WTC11 (cell line): ENCODE data around the gene ETS1. TPM values are rescaled to one million over a fixed set of nuclear protein-coding genes. Genes with fewer than 3 reads are reported as not detected.

Experiments used
- ATAC-seq: fragments of 200-7000 bp; cut with Tn5 transposase; 2 replicates; pipeline ENCODE4 v1.10.0; 2021; ENCODE audit warnings: mild to moderate bottlenecking, moderate library complexity
- CTCF ChIA-PET: fragments of 300-600 bp; sonication (Branson Sonifier 250); formaldehyde crosslinking; loops from one replicate; lab custom pipeline; 2021; ENCODE audit warnings: antibody characterized with exemption; lab: Charles Lee
- POLR2A ChIA-PET: fragments of 350-600 bp; sonication (Branson Sonifier 250); formaldehyde crosslinking; loops from one replicate; lab custom pipeline; 2021; ENCODE audit warnings: antibody characterized with exemption; lab: Charles Lee
- DNase-seq: peaks from one replicate; pipeline ENCODE4 v3.0.0; 2021; ENCODE audit warnings: low spot score
- H3K27ac Mint-ChIP-seq: 2 replicates; pipeline ENCODE4 v1.8.0; 2021; ENCODE audit warnings: mixed read lengths
- H3K27me3 Mint-ChIP-seq: 2 replicates; pipeline ENCODE4 v1.8.0; 2021; ENCODE audit warnings: low read depth, mild to moderate bottlenecking, moderate library complexity, mixed read lengths
- H3K36me3 Mint-ChIP-seq: 2 replicates; pipeline ENCODE4 v1.8.0; 2021; ENCODE audit warnings: mixed read lengths
- H3K4me1 Mint-ChIP-seq: 2 replicates; pipeline ENCODE4 v1.8.0; 2022; ENCODE audit warnings: mixed read lengths
- H3K4me3 Mint-ChIP-seq: 2 replicates; pipeline ENCODE4 v1.8.0; 2021; ENCODE audit warnings: mild to moderate bottlenecking, moderate library complexity, mixed read lengths
- H3K9me3 Mint-ChIP-seq: 2 replicates; pipeline ENCODE4 v1.8.0; 2021; ENCODE audit warnings: mixed read lengths
- E2F4 ChIP-seq: sonication (generic); formaldehyde crosslinking; IDR thresholded peaks from 2 replicates; pipeline ENCODE4 v1.8.1; 2022; ENCODE audit warnings: low read depth, mild to moderate bottlenecking, moderate library complexity, missing genetic modification reagents, borderline replicate concordance
- FOXJ3 ChIP-seq: sonication (generic); formaldehyde crosslinking; IDR thresholded peaks from 2 replicates; pipeline ENCODE4 v1.9.0; 2021; ENCODE audit warnings: missing genetic modification reagents, mild to moderate bottlenecking, borderline replicate concordance
- NFYB ChIP-seq: sonication (generic); formaldehyde crosslinking; conservative IDR thresholded peaks from 2 replicates; pipeline ENCODE4 v1.8.0; 2022; ENCODE audit warnings: low read depth, missing genetic modification reagents
- TEAD1 ChIP-seq: sonication (generic); formaldehyde crosslinking; IDR thresholded peaks from 2 replicates; pipeline ENCODE4 v1.8.0; 2022; ENCODE audit warnings: mild to moderate bottlenecking, missing genetic modification reagents
- ZNF138 ChIP-seq: sonication (generic); formaldehyde crosslinking; conservative IDR thresholded peaks from 2 replicates; pipeline ENCODE4 v1.8.1; 2022; ENCODE audit warnings: mild to moderate bottlenecking, moderate library complexity, missing genetic modification reagents
- ZNF219 ChIP-seq: sonication (generic); formaldehyde crosslinking; IDR thresholded peaks from 2 replicates; pipeline ENCODE4 v1.8.0; 2023; ENCODE audit warnings: missing genetic modification reagents, mild to moderate bottlenecking, borderline replicate concordance
- ZNF416 ChIP-seq: fragments of 250-450 bp; sonication (Bioruptor Pico); IDR thresholded peaks from 2 replicates; pipeline ENCODE4 v1.9.0; 2021; ENCODE audit warnings: mild to moderate bottlenecking, inconsistent platforms
- ZNF671 ChIP-seq: fragments of 250-450 bp; sonication (Bioruptor Pico); IDR thresholded peaks from 2 replicates; pipeline ENCODE4 v1.8.0; 2021; ENCODE audit warnings: mild to moderate bottlenecking
- total RNA-seq: library from RNA; stranded (reverse); gene quantifications from 3 replicates; pipeline ENCODE4 v1.2.3, GENCODE V29; 2021
- TF ChIP-seq, protein P1 (sequence below): fragments of 250-450 bp; sonication (Bioruptor Pico); conservative IDR thresholded peaks from 2 replicates; pipeline ENCODE4 v1.9.0; 2021; ENCODE audit warnings: mild to moderate bottlenecking
- TF ChIP-seq, protein P2 (sequence below): sonication (generic); formaldehyde crosslinking; IDR thresholded peaks from 2 replicates; pipeline ENCODE4 v1.8.0; 2023; ENCODE audit warnings: mild to moderate bottlenecking, missing genetic modification reagents
- TF ChIP-seq, protein P3 (sequence below): sonication (generic); formaldehyde crosslinking; IDR thresholded peaks from 2 replicates; pipeline ENCODE4 v1.8.0; 2022; ENCODE audit warnings: mild to moderate bottlenecking, missing genetic modification reagents
- TF ChIP-seq, protein P4 (sequence below): sonication (generic); formaldehyde crosslinking; IDR thresholded peaks from 2 replicates; pipeline ENCODE4 v1.8.1; 2022; ENCODE audit warnings: mild to moderate bottlenecking, missing genetic modification reagents, moderate library complexity, borderline replicate concordance

ETS1 gene
- total RNA-seq, 1 experiment from 2014 or later = 33.1 TPM

GRCh38 chr11:128599729-128600128 lies 12.4 kb upstream of the ETS1 start:
- CTCF ChIA-PET = interaction anchor here (1.6 kb wide), 1 partner anchor 158 kb away, joined by 5 read pairs; no protein-coding TSS in a partner anchor
- no peak for ATAC-seq
- H3K36me3 Mint-ChIP-seq = no peaks in the 10 kb centered on the region

GRCh38 chr11:128598506-128599150 lies 11.3 kb upstream of the ETS1 start:
- no peaks in the 10 kb centered on the region for H3K36me3 Mint-ChIP-seq
- H3K4me1 Mint-ChIP-seq = peaks cover 44% of the 10 kb centered on the region
- DNase-seq = no peak
- no peak overlapping the region for H3K4me3 Mint-ChIP-seq
- ChIA-PET CTCF (interaction anchor here (1.2 to 1.6 kb wide), 3 partner anchors 43 to 441 kb away, joined by 3 to 5 read pairs (median 3); no protein-coding TSS in a partner anchor), POLR2A (interaction anchor here (0.8 kb wide), 1 partner anchor 11 kb away, joined by 3 read pairs; the partner anchor contains the start of gene ETS1)
- H3K27me3 Mint-ChIP-seq = no peaks in the 10 kb centered on the region; the same call in none of the 2 replicates
- no peak overlapping the region for H3K27ac Mint-ChIP-seq
- no peaks in the 10 kb centered on the region for H3K9me3 Mint-ChIP-seq
- TF ChIP-seq, protein P1, sequence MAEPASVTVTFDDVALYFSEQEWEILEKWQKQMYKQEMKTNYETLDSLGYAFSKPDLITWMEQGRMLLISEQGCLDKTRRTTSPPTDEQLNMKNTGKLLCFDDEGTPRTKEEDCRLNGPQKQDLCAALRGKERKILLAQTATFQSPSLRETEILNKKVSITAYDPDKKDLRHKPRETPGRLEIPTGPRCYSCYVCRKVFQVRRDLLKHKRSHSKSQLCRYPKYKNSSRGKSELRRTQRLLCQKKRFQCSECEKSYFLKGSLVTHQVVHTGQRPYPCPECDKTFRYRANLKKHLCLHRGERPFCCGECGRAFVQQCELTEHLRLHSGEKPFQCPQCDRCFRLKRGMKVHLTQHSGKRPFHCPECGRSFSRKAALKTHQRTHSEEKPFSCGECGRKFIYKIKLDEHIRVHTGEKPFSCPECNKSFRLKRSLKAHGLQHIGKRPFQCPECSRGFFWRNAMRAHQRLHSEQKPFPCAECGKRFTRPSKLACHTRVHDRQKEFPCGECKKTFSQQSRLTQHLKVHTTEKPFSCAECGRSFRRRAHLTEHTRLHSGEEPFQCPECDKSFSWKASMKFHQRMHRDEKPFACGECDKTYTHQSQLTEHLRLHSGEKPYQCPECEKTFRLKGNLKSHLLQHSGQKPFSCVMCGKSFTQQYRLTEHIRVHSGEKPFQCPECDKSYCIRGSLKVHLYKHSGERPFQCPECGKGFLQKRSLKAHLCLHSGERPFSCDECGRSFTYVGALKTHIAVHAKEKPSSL (CRISPR knock-in tag) = no peak
- no peak for TF ChIP-seq ZNF416
- no peak for TF ChIP-seq NFYB
- TF ChIP-seq, all 79 proteins: peak for 0
- no peak for ATAC-seq

More at GRCh38 chr11:128599729-128600128, 12.4 kb upstream of the ETS1 start:
- H3K27me3 Mint-ChIP-seq = no peaks in the 10 kb centered on the region; the same call in 1 of the 2 replicates
- peaks cover 48% of the 10 kb centered on the region for H3K4me1 Mint-ChIP-seq
- no peak overlapping the region for H3K27ac Mint-ChIP-seq
- POLR2A ChIA-PET = no interaction called here
- H3K9me3 Mint-ChIP-seq = no peaks in the 10 kb centered on the region
- TF ChIP-seq, protein P2, sequence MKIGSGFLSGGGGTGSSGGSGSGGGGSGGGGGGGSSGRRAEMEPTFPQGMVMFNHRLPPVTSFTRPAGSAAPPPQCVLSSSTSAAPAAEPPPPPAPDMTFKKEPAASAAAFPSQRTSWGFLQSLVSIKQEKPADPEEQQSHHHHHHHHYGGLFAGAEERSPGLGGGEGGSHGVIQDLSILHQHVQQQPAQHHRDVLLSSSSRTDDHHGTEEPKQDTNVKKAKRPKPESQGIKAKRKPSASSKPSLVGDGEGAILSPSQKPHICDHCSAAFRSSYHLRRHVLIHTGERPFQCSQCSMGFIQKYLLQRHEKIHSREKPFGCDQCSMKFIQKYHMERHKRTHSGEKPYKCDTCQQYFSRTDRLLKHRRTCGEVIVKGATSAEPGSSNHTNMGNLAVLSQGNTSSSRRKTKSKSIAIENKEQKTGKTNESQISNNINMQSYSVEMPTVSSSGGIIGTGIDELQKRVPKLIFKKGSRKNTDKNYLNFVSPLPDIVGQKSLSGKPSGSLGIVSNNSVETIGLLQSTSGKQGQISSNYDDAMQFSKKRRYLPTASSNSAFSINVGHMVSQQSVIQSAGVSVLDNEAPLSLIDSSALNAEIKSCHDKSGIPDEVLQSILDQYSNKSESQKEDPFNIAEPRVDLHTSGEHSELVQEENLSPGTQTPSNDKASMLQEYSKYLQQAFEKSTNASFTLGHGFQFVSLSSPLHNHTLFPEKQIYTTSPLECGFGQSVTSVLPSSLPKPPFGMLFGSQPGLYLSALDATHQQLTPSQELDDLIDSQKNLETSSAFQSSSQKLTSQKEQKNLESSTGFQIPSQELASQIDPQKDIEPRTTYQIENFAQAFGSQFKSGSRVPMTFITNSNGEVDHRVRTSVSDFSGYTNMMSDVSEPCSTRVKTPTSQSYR = no peak
- no peak for TF ChIP-seq TEAD1 (CRISPR knock-in tag)
- TF ChIP-seq ZNF671 = no peak
- TF ChIP-seq FOXJ3 (CRISPR knock-in tag) = no peak
- TF ChIP-seq ZNF138 (CRISPR knock-in tag) = no peak
- no peak for TF ChIP-seq E2F4
- TF ChIP-seq ZNF219 = no peak
- TF ChIP-seq, protein P3, sequence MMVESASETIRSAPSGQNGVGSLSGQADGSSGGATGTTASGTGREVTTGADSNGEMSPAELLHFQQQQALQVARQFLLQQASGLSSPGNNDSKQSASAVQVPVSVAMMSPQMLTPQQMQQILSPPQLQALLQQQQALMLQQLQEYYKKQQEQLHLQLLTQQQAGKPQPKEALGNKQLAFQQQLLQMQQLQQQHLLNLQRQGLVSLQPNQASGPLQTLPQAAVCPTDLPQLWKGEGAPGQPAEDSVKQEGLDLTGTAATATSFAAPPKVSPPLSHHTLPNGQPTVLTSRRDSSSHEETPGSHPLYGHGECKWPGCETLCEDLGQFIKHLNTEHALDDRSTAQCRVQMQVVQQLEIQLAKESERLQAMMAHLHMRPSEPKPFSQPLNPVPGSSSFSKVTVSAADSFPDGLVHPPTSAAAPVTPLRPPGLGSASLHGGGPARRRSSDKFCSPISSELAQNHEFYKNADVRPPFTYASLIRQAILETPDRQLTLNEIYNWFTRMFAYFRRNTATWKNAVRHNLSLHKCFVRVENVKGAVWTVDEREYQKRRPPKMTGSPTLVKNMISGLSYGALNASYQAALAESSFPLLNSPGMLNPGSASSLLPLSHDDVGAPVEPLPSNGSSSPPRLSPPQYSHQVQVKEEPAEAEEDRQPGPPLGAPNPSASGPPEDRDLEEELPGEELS (CRISPR knock-in tag) = no peak
- TF ChIP-seq, protein P4, sequence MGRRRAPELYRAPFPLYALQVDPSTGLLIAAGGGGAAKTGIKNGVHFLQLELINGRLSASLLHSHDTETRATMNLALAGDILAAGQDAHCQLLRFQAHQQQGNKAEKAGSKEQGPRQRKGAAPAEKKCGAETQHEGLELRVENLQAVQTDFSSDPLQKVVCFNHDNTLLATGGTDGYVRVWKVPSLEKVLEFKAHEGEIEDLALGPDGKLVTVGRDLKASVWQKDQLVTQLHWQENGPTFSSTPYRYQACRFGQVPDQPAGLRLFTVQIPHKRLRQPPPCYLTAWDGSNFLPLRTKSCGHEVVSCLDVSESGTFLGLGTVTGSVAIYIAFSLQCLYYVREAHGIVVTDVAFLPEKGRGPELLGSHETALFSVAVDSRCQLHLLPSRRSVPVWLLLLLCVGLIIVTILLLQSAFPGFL (CRISPR knock-in tag) = no peak
- TF ChIP-seq, all 79 proteins: peak for 0
- no peak overlapping the region for H3K4me3 Mint-ChIP-seq
- DNase-seq = no peak
